ENCODE measurements around the gene NHEJ1. TPM values are rescaled to one million over a fixed set of nuclear protein-coding genes. Genes with fewer than 3 reads are reported as not detected.

NHEJ1 gene
- total and polyA plus RNA-seq, 2 donors (not counting 3 experiments of a cell fraction or from before 2014, with no cell fraction given) = 12.8 to 12.9 TPM

DNA sequence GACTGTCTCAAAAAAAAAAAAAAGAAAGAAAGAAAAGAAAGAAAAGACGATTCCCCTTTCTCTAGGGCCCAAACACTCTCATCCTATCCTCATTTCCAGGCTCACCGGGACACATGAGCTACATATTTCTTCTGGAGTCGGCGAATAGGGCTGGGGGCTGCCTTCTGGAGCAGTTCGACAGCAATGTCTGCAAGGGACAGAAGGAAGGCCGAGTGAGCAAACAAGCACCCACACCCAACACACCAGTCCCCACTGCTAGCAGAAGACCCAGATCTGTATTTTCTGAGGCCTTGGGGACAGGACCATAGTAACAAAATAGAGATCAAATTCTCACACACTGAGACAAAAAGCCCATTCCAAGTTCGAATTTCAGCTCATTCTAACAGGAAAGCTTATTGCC is 14.9 kb upstream of the NHEJ1 start:
- Histone ChIP-seq H3K4me3 (replicated peaks in 1 of 3; ENCODE audit: insufficient read depth in 1 of 3, low read depth in 1 of 3, low read length in 3 of 3) (peak overlapping the region in 1 of 3 experiments; percentile 81), H3K27me3 (ENCODE audit: control insufficient read depth in 2 of 2, insufficient read depth in 2 of 2, low read length in 2 of 2) (no peaks in the 10 kb centered on the region), H4K20me1 (replicated peaks; ENCODE audit: control insufficient read depth, extremely low read depth, insufficient read depth, low read length) (peaks cover 3% of the 10 kb centered on the region), H3K4me2 (ENCODE audit: insufficient read depth, low read length) (peak overlapping the region; percentile 95), H3K9ac (replicated peaks; ENCODE audit: extremely low read depth, insufficient read depth, low read length) (no peak overlapping the region), H3K9me1 (replicated peaks; ENCODE audit: control insufficient read depth, extremely low read depth, insufficient read depth, low read length) (no peaks in the 10 kb centered on the region), H3K36me3 (ENCODE audit: control insufficient read depth in 2 of 2, extremely low read depth in 1 of 2, insufficient read depth in 2 of 2, low read length in 2 of 2) (peaks cover 4 to 22% of the 10 kb centered on the region in 2 experiments), H2AFZ (ENCODE audit: low read depth, low read length) (no peak overlapping the region), H3K9me3 (replicated peaks; ENCODE audit: control insufficient read depth, insufficient read depth, low read length) (no peaks in the 10 kb centered on the region), H3K4me1 (ENCODE audit: control insufficient read depth, extremely low read depth, insufficient read depth, low read length) (peaks cover 18% of the 10 kb centered on the region), H3K79me2 (ENCODE audit: control insufficient read depth, insufficient read depth, low read length) (peaks cover 22% of the 10 kb centered on the region), H3K27ac (ENCODE audit: insufficient read depth, low read depth, low read length) (no peak overlapping the region)
- TF ChIP-seq, protein P1, sequence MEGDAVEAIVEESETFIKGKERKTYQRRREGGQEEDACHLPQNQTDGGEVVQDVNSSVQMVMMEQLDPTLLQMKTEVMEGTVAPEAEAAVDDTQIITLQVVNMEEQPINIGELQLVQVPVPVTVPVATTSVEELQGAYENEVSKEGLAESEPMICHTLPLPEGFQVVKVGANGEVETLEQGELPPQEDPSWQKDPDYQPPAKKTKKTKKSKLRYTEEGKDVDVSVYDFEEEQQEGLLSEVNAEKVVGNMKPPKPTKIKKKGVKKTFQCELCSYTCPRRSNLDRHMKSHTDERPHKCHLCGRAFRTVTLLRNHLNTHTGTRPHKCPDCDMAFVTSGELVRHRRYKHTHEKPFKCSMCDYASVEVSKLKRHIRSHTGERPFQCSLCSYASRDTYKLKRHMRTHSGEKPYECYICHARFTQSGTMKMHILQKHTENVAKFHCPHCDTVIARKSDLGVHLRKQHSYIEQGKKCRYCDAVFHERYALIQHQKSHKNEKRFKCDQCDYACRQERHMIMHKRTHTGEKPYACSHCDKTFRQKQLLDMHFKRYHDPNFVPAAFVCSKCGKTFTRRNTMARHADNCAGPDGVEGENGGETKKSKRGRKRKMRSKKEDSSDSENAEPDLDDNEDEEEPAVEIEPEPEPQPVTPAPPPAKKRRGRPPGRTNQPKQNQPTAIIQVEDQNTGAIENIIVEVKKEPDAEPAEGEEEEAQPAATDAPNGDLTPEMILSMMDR (IDR thresholded peaks at IDR 0.05; ENCODE audit: extremely low read depth in 1 of 2, insufficient read depth in 1 of 2, low read depth in 1 of 2, low read length in 2 of 2) = no peak
- TF ChIP-seq MYC (IDR thresholded peaks at IDR 0.05; ENCODE audit: low read depth, low read length) (no peak), POLR2A (IDR thresholded peaks at IDR 0.05; ENCODE audit: low read depth, low read length) (no peak), GATA2 (IDR thresholded peaks at IDR 0.05; ENCODE audit: insufficient read depth, insufficient read length, low read depth, low read length) (no peak), JUN (IDR thresholded peaks at IDR 0.05; ENCODE audit: borderline replicate concordance, insufficient read depth, insufficient read length, low read depth) (no peak), POLR2AphosphoS5 (IDR thresholded peaks at IDR 0.05; ENCODE audit: insufficient read depth, low read depth, low read length) (no peak), EZH2 (IDR thresholded peaks at IDR 0.05; ENCODE audit: borderline replicate concordance, low read depth, low read length, severe bottlenecking) (no peak)
- TF ChIP-seq, protein P2, sequence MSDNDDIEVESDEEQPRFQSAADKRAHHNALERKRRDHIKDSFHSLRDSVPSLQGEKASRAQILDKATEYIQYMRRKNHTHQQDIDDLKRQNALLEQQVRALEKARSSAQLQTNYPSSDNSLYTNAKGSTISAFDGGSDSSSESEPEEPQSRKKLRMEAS (IDR thresholded peaks at IDR 0.05; ENCODE audit: insufficient read depth, insufficient read length) = no peak
- dilution Hi-C loops (cut with MboI; ENCODE audit: extremely low pct_ligation_motif_present, low sequenced_read_pairs) (no loop called here), intact Hi-C loops (cut with micrococcal nuclease) (loop anchor here (5.0 kb wide), 1 partner anchor 608 kb away; the partner anchor contains the start of genes CNOT9 and USP37)
- FAIRE-seq = no peak
- ChIA-PET CTCF (interaction anchor here (1.2 to 3.4 kb wide), 7 partner anchors 21 to 120 kb away, joined by 3 to 18 read pairs (median 9); partner anchors contain the start of genes ANKZF1, ATG9A, DNAJB2 and ZFAND2B), POLR2A (interaction anchor here (0.6 to 1.2 kb wide), 2 partner anchors 54 to 62 kb away, joined by 3 to 5 read pairs; partner anchors contain the start of genes ANKZF1 and ATG9A)
- no peak for DNase-seq (ENCODE audit: low read depth, low spot score)
- no TSS peak for BruUV-seq (replicated peaks)
